Measurements from ENCODE around the gene NAP1L1.
A peak's percentile ranks its signal among the peaks of the same experiment; 100 is the strongest.

NAP1L1 gene

DNA sequence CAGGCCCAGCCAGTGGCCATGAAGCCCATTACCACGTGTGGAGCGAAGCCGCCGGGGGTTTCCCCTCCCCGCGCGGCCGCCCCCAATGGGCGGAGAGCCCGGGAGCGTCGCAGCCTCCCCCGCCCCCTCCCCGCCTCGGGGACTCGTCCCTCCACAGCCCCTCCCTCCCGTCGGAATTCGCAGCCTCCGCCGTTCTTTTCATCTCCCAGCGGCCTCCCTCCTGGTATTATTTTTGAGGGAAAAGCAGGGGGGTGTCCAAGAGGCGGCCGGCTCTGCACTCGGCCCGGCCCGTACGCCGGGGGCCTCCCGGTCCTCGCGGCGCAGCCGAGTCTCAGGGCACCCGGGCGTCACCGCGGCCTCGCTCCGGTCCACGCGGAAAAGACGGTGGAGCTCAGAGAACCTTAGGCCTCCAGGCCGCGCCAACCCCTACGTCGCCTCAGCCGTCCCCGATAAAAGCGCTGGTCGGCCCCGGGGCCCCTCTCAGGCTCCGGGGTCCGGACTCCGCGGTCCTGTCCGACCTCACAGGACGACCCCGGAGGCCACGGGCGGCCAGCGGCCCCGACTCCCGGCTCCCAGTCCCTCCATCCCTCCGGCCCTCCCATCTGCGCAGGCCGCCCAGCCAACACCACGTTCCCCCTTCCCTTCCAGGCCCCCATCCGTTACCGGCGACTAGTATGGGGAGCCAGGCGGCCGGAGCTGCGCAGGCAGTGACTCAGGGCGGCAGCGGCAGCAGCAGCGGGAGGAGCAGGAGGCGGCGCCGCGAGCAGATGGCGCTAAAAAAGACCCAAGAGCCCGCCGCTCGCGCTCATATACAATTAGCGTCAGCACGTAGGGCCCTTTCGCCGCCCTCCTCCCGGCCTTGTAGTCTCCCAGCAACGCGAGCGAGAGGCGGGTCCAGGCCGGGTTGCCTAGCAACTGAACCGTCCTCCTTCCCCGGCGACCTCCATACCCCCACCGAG, at the start of gene NAP1L1:
NAP1L1 (minus strand) TSS at position 782 of the 959 bp plus-strand sequence. CDS start 10,466 bp downstream, outside the sequence.
- DNase-seq: peak; percentile 99

- no peak for DNase-seq
Measured at GRCh38 chr12:76127588-76127987, 43.1 kb upstream of the NAP1L1 start.

GRCh38 chr12:76124456-76124855, 40.0 kb upstream of the NAP1L1 start:
- peak; percentile 63 for DNase-seq

DNA sequence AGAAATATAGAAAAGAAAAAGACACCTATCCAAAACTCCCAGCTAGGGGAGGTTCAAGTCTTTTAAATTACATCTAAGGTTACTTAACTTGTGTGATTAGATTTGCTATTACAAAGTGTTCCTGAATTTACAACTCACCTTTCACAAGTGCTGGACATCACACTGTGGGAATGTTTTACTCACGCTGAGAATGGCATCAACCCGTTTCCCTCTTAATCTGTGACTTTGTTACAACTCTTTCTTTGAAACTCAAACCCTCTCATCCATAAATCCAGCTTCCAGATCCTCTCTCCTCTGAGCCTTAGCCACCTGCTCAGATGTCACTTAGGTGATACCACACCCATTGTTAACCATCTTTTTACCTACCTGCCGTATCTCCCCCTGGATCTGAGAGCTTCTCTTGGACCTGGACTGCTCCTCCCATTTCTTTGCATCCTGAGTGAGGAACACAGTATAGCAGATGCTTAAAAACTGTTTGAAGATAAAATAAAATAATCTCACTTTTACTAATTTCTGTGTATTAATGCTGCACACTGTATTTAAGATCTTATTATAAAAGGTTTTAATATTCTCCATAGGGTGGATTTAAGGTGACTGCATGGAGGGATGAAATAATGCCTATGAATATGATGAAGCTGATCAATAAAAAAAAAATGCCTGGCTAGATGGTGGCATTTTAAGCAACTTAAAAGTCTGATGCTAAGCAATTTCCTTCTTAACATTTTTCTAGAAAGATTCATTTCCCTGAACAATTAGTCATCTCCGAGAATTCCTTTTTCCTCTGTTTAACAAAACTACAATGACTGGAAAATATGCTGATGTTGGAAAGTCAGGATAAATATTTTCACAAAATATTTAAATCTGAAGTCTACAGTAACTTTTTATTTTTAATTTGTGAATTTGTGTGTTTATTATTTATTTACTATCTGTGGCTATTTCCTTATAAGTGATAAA, 39.1 kb upstream of the NAP1L1 start:
- peak; percentile 50 for DNase-seq

GRCh38 chr12:76119887-76120286, 35.4 kb upstream of the NAP1L1 start:
- no peak for DNase-seq

DNA sequence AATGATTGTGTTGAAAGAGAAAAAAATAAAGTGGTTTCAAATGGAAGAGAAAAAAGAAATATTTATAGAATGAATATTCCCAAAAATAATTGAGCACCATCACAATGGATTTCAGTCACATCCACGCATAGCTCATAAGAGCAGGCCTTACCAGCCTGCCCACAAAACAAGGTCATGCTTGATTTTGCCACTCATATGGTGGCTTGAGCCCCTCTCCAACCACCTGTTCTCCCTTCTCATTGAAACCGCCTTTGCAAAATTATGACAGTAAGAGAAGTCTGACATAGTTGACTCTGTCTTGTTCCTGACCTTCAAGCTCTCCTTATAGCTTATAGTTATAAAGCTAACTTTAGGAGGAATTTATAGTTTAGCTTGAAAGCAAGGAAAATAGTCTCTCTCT, 33.3 kb upstream of the NAP1L1 start:
- DNase-seq: no peak

DNA sequence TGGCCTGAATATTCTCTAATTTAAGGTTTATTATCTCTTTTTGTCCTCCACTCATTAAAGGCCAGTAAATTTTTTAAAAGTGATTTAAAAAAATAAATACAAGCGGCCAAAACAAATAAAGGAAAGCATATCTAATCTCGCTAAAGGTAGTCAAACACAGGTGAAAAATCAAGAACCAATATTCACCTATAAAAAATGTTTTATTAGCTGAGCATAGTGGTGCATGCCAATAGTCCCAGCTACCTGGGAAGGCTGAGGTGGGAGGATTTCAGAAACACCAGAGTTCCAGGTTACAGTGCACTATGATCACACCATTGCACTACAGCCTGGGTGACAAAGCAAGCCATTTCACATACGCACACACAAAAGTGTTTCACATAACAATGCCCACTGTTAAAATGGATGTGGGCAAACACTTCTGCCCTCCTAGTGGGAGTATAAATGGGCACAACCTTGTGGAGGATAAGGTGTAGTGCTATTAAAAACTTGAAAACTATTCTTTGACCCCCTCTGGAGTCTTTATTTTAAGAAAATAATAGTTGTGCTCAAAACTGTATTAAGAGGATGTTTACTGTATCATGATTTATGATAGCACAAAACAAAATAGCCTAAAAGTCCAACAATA, 32.7 kb upstream of the NAP1L1 start:
- no peak for DNase-seq

DNA sequence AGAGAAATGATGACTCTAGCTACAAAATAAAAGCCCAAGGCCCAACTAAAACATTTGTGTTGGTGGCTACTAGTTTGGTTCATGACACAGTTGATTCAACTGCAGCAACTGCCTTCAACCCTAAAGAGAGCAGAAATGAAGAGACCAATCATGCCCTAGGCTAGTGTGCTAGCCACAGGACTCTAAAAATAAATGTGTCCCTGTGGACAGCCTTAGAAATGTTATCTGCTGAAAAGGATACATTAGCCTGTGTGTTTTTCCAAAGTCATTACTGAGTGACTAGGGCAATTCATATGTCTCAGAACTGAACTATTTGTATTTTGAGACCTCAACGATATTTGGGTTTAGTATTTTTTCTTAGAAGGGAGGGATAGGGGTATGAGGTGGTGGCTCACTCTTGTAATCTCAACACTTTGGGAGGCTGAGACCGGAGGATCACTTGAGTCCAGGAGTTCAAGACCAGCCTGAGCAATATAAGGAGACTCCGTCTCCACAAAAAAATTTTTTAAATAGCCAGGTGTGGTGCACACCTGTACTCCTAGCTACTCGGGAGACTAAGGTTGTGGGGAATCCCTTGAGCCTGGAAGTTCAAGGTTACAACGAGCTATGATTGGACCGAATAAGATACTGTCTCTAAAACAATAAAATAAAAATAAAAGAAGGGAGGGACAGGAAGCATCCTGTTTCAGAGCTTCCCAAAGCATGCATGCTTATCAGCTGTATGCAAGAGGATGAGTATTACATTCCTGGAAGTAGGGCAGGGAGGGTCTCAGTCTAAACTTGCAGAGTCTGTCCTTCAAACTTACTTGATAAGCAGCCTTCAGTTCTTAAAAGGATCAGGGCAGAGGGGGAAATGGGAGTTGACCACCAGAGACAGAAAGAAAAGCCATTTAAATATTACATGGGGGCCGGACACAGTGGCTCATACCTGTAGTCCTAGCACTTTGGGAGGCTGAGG, 29.6 kb upstream of the NAP1L1 start:
- peak; percentile 79 for DNase-seq

DNA sequence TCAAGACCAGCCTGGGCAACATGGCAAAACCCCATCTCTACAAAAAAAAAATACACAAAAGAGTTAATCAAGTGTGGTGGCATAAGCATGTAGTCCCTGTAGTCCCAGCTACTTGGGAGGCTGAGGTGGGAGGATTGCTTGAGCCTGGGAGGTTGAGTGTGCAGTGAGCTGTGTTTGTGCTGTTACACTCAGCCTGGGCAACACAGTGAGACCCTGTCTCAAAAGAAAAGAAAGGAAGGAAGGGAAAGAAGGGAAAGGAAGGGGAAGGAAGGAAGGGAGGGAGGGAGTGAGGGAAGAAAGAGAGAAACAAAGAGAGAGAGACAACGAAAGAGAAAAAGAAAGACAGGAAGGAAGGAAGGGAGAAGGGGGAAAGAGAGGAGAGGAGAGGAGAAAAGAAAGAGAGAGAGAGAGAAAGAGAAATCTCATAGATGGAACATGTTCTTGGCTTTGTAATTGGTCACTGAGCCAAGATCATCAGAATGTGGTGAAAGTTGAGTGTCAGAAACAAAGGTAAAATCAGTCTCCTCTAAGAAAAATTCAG, 26.8 kb upstream of the NAP1L1 start:
- DNase-seq: no peak

- DNase-seq: no peak
Measured at GRCh38 chr12:76109879-76110278, 25.4 kb upstream of the NAP1L1 start.

DNA sequence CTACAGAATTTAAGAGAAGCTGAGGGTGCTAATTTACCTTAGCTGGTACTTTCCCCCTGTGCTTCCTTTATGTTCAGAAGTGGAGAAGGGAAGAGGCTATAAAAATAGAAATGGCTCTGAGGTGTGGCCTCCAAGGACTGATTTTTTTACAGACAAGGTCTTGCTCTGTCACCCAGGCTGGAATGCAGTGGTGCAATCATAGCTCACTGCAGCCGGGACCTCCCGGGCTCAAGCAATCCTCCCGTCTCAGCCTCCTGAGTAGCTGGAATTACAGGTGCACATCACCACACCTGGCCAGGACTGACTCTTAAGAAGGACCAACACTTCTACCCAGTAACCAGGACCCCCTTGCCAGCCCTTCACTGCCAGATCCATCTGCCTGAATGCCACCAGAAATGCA, 23.9 kb upstream of the NAP1L1 start:
- DNase-seq: no peak

- DNase-seq: no peak
Measured at GRCh38 chr12:76106631-76107030, 22.1 kb upstream of the NAP1L1 start.

GRCh38 chr12:76103958-76104357, 19.5 kb upstream of the NAP1L1 start:
- DNase-seq: no peak

- DNase-seq: no peak
Measured at GRCh38 chr12:76101739-76102385, 17.4 kb upstream of the NAP1L1 start.

DNA sequence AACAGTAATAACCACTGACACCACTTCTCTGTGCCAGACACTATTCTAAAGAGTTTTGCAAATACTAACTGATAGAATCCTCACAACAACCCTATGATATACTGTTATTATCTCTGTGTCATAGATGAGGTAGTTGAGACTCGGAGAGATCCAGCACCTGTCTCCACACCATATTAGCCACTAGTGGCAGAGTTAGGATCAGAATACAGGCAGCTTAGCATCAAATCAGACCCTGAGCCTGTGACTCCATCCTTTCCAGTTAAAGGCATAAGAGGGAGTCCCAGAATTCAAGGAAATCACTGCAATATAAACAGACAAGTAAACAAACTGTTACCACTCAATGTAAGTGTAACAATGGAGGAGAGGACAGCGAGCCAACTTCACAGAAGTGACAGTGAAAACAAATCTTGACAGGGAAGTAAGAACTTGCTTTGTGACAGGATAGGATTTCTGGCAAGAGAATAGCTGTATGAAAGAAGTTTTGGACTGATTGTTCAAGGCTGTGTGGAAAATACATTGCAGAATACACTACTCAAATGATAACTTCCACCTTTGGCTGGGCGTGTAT, 11.7 kb upstream of the NAP1L1 start:
- DNase-seq: no peak

GRCh38 chr12:76094754-76095153, 10.3 kb upstream of the NAP1L1 start:
- no peak for DNase-seq

DNA sequence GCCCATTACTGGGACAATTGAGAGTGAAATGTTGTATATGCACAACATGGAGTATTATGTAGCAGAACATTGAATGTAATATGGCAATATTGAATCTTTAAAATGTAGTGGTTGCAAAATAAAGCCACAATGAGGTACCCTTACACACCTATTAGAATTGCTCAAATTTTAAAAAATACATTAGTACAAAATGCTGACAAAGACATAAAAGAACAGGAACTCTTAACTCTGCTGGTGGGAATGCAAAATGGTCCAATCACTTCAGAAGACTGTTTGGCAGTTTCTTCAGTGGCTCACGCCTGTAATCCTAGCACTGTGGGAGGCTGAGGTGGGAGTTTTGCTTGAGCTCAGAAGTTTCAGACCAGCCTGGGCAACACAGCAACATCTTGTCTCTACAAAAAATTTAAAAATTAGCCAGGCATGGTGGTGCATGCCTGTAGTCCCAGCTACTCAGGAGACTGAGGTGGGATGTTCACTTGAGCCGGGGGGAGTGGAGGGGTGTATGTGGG, 6.8 kb upstream of the NAP1L1 start:
- no peak for DNase-seq

DNA sequence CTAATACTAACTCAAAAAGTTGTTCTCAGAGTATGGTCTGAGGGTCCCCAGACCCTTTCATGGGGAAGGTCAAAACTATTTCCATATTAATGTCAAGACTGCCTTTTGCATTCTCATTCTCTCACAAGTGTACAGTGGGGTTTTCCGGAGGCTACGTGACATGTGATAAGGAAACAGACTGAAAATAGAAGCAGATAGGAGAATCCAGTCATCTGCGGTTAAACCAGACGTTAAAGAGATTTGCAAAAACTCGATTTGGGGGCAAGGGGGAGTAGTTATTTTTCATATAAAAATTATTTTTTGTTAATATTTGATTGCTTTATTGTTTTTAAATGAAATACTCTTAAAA, 1.0 kb upstream of the NAP1L1 start:
- peak; percentile 60 for DNase-seq

- DNase-seq: no peak
Measured at GRCh38 chr12:76084863-76085519, 506 bp upstream of the NAP1L1 start.

Measured in NCI-H226 (cell line).